Neural cell (in vitro differentiated cells): ENCODE measurements around the gene LEUTX. TPM values are rescaled to one million over a fixed set of nuclear protein-coding genes. Genes with fewer than 3 reads are reported as not detected.
A peak's percentile ranks its signal among the peaks of the same experiment; 100 is the strongest.

Experiments used
- H2AFZ ChIP-seq: fragments of 200-600, 300-800 bp; sonication (generic), shearing (Covaris generic); 2 replicates; pipeline ENCODE4 v1.6.0; 2014; ENCODE audit warnings: low read depth, mild to moderate bottlenecking, antibody characterized with exemption, low read length, moderate library complexity
- H3F3A ChIP-seq: fragments of 200-600 bp; shearing (Covaris generic); 2 replicates; pipeline ENCODE4 v1.6.1; 2016; ENCODE audit warnings: mild to moderate bottlenecking, moderate library complexity, mixed read lengths, antibody characterized with exemption, low read length; ENCODE audit not compliant: insufficient read depth, poor library complexity, severe bottlenecking
- H3K27ac ChIP-seq: fragments of 200-600, 300-800 bp; sonication (generic), shearing (Covaris generic); 2 replicates; pipeline ENCODE4 v1.5.1; 2014; ENCODE audit warnings: mild to moderate bottlenecking, low read length, moderate library complexity
- H3K27me3 ChIP-seq: fragments of 300-800, 200-600 bp; sonication (generic), shearing (Covaris generic); 2 replicates; pipeline ENCODE4 v1.6.0; 2014; ENCODE audit warnings: mild to moderate bottlenecking, low read depth, low read length, moderate library complexity; ENCODE audit not compliant: insufficient read depth
- H3K36me3 ChIP-seq: fragments of 300-800, 200-600 bp; sonication (generic), shearing (Covaris generic); 2 replicates; pipeline ENCODE4 v1.5.1; 2014; ENCODE audit warnings: mild to moderate bottlenecking, antibody characterized with exemption, low read length, moderate library complexity; ENCODE audit not compliant: insufficient read depth
- H3K4me2 ChIP-seq: fragments of 300-800, 200-600 bp; sonication (generic), shearing (Covaris generic); 2 replicates; pipeline ENCODE4 v1.6.0; 2014; ENCODE audit warnings: mild to moderate bottlenecking, low read length
- H3K4me3 ChIP-seq: fragments of 300-800, 200-600 bp; sonication (generic), shearing (Covaris generic); 2 replicates; pipeline ENCODE4 v1.5.1; 2014; ENCODE audit warnings: mild to moderate bottlenecking, low read length, moderate library complexity
- H3K79me2 ChIP-seq: fragments of 200-600 bp; shearing (Covaris generic); replicated peaks from 2 replicates; pipeline ENCODE4 v1.6.0; 2014; ENCODE audit warnings: mild to moderate bottlenecking, low read length, moderate library complexity; ENCODE audit not compliant: insufficient read depth
- H3K9ac ChIP-seq: fragments of 300-800, 200-600 bp; sonication (generic), shearing (Covaris generic); 2 replicates; pipeline ENCODE4 v1.6.1; 2016; ENCODE audit warnings: mild to moderate bottlenecking, low read length, mixed read lengths
- H3K9me2 ChIP-seq: fragments of 200-600 bp; shearing (Covaris generic); 2 replicates; pipeline ENCODE4 v1.6.1; 2016; ENCODE audit warnings: mild to moderate bottlenecking, low read length, mixed read lengths; ENCODE audit not compliant: insufficient read depth
- H3K9me3 ChIP-seq: fragments of 200-600, 300-800 bp; sonication (generic), shearing (Covaris generic); 2 replicates; pipeline ENCODE4 v1.6.1; 2016; ENCODE audit warnings: mild to moderate bottlenecking, mixed run types, low read length, moderate library complexity, mixed read lengths
- H4K20me1 ChIP-seq: fragments of 200-600 bp; shearing (Covaris generic); 2 replicates; pipeline ENCODE4 v1.6.1; 2016; ENCODE audit warnings: mild to moderate bottlenecking, mixed run types; ENCODE audit not compliant: insufficient read depth
- EP300 ChIP-seq: fragments of 450-650 bp; conservative IDR thresholded peaks from 2 replicates; pipeline ENCODE4 v1.6.1; 2014; ENCODE audit warnings: antibody characterized with exemption, mild to moderate bottlenecking, moderate library complexity; ENCODE audit not compliant: poor library complexity, severe bottlenecking
- EZH2 ChIP-seq: fragments of 200-600, 300-800 bp; shearing (Covaris generic), sonication (generic); IDR thresholded peaks from 2 replicates; pipeline ENCODE4 v1.6.1; 2014; ENCODE audit warnings: antibody characterized with exemption, low read length, borderline replicate concordance, mild to moderate bottlenecking; ENCODE audit not compliant: insufficient read depth, poor library complexity, severe bottlenecking
- MXI1 ChIP-seq: fragments of 450-650 bp; conservative IDR thresholded peaks from 2 replicates; pipeline ENCODE4 v1.6.1; 2014; ENCODE audit warnings: antibody characterized with exemption, mild to moderate bottlenecking; ENCODE audit not compliant: poor library complexity, severe bottlenecking
- POLR2AphosphoS5 ChIP-seq: IDR thresholded peaks from 2 replicates; pipeline ENCODE4 v1.6.1; 2012
- RAD21 ChIP-seq: fragments of 450-650 bp; conservative IDR thresholded peaks from 2 replicates; pipeline ENCODE4 v1.6.1; 2014; ENCODE audit warnings: antibody characterized with exemption, mild to moderate bottlenecking, moderate library complexity
- SMC3 ChIP-seq: fragments of 450-650 bp; conservative IDR thresholded peaks from 2 replicates; pipeline ENCODE4 v1.6.1; 2014; ENCODE audit warnings: antibody characterized with exemption, mild to moderate bottlenecking, moderate library complexity; ENCODE audit not compliant: poor library complexity
- TAF1 ChIP-seq: IDR thresholded peaks from 2 replicates; pipeline ENCODE4 v1.6.1; 2012; ENCODE audit warnings: low read depth
- polyA plus RNA-seq: library from polyadenylated mRNA; depleted of rRNA; stranded (reverse); fragments of >200 nt; gene quantifications from 2 replicates; pipeline ENCODE4 v1.2.3, GENCODE V29; 2014
- TF ChIP-seq, protein P1 (sequence below): IDR thresholded peaks from 2 replicates; pipeline ENCODE4 v1.6.1; 2012; ENCODE audit warnings: borderline replicate concordance
- TF ChIP-seq, protein P2 (sequence below): fragments of 450-650 bp; IDR thresholded peaks from 2 replicates; pipeline ENCODE4 v1.5.1; 2014; ENCODE audit warnings: antibody characterized with exemption, mild to moderate bottlenecking, moderate library complexity; ENCODE audit not compliant: poor library complexity, severe bottlenecking

LEUTX gene
- polyA plus RNA-seq, 1 donor from 2014 or later, result not detected

DNA sequence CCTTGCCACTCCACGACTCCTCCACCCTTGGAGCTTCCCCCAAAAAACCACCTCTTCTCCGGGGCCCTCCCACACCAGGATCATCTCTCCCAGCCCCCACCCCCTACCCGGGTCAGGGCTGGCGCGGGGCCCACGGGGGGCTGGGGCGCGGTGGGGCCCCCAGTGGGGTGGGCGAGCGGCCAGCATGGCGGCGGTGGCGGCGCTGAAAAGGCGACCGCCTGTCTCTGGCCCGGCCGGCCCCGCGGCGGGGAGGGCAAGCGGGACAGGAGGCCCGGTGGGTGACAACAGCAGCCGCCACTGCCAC is 54.5 kb downstream of the LEUTX start:
- H2AFZ ChIP-seq, result no peak overlapping the region
- no peaks in the 10 kb centered on the region for H4K20me1 ChIP-seq
- H3K9me2 ChIP-seq, result no peaks in the 10 kb centered on the region
- no peaks in the 10 kb centered on the region for H3K27me3 ChIP-seq
- H3K4me3 ChIP-seq, result peak overlapping the region; percentile 96
- H3K27ac ChIP-seq, result peak overlapping the region; percentile 100
- H3K4me2 ChIP-seq, result peak overlapping the region; percentile 99
- peaks cover 14% of the 10 kb centered on the region for H3K36me3 ChIP-seq
- H3K9me3 ChIP-seq, result no peaks in the 10 kb centered on the region
- TF ChIP-seq EP300, result no peak
- no peak for TF ChIP-seq MXI1
- TF ChIP-seq RAD21, result no peak
- no peak for TF ChIP-seq POLR2AphosphoS5
- TF ChIP-seq TAF1, result no peak
- TF ChIP-seq EZH2, result no peak
- no peak for TF ChIP-seq SMC3
- TF ChIP-seq, protein P1, sequence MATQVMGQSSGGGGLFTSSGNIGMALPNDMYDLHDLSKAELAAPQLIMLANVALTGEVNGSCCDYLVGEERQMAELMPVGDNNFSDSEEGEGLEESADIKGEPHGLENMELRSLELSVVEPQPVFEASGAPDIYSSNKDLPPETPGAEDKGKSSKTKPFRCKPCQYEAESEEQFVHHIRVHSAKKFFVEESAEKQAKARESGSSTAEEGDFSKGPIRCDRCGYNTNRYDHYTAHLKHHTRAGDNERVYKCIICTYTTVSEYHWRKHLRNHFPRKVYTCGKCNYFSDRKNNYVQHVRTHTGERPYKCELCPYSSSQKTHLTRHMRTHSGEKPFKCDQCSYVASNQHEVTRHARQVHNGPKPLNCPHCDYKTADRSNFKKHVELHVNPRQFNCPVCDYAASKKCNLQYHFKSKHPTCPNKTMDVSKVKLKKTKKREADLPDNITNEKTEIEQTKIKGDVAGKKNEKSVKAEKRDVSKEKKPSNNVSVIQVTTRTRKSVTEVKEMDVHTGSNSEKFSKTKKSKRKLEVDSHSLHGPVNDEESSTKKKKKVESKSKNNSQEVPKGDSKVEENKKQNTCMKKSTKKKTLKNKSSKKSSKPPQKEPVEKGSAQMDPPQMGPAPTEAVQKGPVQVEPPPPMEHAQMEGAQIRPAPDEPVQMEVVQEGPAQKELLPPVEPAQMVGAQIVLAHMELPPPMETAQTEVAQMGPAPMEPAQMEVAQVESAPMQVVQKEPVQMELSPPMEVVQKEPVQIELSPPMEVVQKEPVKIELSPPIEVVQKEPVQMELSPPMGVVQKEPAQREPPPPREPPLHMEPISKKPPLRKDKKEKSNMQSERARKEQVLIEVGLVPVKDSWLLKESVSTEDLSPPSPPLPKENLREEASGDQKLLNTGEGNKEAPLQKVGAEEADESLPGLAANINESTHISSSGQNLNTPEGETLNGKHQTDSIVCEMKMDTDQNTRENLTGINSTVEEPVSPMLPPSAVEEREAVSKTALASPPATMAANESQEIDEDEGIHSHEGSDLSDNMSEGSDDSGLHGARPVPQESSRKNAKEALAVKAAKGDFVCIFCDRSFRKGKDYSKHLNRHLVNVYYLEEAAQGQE, result no peak
- TF ChIP-seq, protein P2, sequence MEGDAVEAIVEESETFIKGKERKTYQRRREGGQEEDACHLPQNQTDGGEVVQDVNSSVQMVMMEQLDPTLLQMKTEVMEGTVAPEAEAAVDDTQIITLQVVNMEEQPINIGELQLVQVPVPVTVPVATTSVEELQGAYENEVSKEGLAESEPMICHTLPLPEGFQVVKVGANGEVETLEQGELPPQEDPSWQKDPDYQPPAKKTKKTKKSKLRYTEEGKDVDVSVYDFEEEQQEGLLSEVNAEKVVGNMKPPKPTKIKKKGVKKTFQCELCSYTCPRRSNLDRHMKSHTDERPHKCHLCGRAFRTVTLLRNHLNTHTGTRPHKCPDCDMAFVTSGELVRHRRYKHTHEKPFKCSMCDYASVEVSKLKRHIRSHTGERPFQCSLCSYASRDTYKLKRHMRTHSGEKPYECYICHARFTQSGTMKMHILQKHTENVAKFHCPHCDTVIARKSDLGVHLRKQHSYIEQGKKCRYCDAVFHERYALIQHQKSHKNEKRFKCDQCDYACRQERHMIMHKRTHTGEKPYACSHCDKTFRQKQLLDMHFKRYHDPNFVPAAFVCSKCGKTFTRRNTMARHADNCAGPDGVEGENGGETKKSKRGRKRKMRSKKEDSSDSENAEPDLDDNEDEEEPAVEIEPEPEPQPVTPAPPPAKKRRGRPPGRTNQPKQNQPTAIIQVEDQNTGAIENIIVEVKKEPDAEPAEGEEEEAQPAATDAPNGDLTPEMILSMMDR, result no peak
- H3K79me2 ChIP-seq, result peaks cover 28% of the 10 kb centered on the region
- H3K9ac ChIP-seq, result peak overlapping the region; percentile 100
- no peaks in the 10 kb centered on the region for H3F3A ChIP-seq

DNA sequence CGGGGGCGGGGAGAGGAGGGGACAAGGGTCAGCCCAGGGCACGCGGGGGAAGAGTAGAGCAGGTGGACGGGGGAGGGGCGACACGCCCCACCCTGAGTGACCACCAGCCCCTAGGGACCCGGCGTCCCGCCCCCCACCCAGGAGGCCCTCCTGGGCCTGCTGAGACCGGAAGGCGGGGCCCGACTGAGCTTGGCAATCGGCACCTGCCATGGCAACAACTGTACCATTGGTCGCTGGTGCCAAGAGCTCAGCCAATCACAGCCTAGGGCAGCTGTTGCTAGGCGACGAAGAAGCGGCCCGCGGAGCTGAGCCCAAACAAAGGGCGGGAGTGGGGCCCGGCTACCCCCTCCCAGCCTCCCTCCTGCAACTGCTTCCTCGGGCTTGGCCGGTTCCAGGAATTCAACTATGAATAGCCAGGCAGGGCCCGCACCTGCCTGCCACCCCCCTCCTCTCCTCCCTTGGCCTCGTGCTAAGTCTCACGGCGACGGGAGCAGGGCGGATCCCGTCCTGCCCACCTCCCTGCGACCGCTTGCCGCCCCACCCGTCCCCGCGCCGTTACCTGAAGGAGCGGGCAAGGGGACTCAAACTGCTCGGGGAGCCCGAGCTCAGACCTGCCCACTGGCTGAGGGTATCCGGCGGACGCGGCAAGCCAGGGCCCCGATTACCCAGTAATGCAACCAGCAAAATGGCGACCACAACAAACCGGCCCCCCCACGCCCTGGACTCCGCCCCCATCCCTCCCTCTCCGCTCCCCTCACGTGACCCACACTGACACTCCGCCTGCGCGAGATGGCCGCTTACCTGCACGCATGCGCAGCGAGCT is 55.0 kb downstream of the LEUTX start, which contains the start of gene DYRK1B:
Gene DYRK1B, minus strand, starts transcription at position 699 of the 823 bp plus-strand sequence. CDS start 2,295 bp downstream, outside the sequence.
- H3K27me3 ChIP-seq, result no peaks in the 10 kb centered on the region
- H3K4me3 ChIP-seq, result peak within 1 kb of the TSS; percentile 96
- peak within 1 kb of the TSS; percentile 100 for H3K27ac ChIP-seq
- TF ChIP-seq, protein P2, result no peak
- peak; percentile 96 for TF ChIP-seq EP300
- TF ChIP-seq SMC3, result peak; percentile 38
- TF ChIP-seq POLR2AphosphoS5, result peak; percentile 89
- no peak for TF ChIP-seq RAD21
- TF ChIP-seq TAF1, result peak; percentile 59
- TF ChIP-seq EZH2, result no peak
- peak; percentile 96 for TF ChIP-seq MXI1
- TF ChIP-seq, protein P1, result peak; percentile 90
- no peaks in the 10 kb centered on the region for H3F3A ChIP-seq
- peaks cover 14% of the 10 kb centered on the region for H3K36me3 ChIP-seq
- peak within 1 kb of the TSS; percentile 94 for H2AFZ ChIP-seq
- no peaks in the 10 kb centered on the region for H3K9me3 ChIP-seq
- peak within 1 kb of the TSS; percentile 99 for H3K4me2 ChIP-seq
- peaks cover 28% of the 10 kb centered on the region for H3K79me2 ChIP-seq
- H3K9ac ChIP-seq, result peak within 1 kb of the TSS; percentile 100
- no peaks in the 10 kb centered on the region for H4K20me1 ChIP-seq
- H3K9me2 ChIP-seq, result no peaks in the 10 kb centered on the region
